Type B pancreatic cell (in vitro differentiated cells): ENCODE data around the gene B3GNT9. TPM values are rescaled to one million over a fixed set of nuclear protein-coding genes. Genes with fewer than 3 reads are reported as not detected.

ENCODE experiments used
- DNase-seq: peaks from one replicate; pipeline ENCODE4 v3.0.0; 2021; ENCODE audit warnings: mixed read lengths; ENCODE audit not compliant: unreplicated experiment; ENCODE audit errors: extremely low spot score
- H3K27ac Mint-ChIP-seq: 2 replicates; pipeline ENCODE4 v1.8.0; 2021; ENCODE audit warnings: mild to moderate bottlenecking, mixed read lengths
- H3K27me3 Mint-ChIP-seq: 2 replicates; pipeline ENCODE4 v1.8.0; 2021; ENCODE audit warnings: mixed read lengths
- H3K36me3 Mint-ChIP-seq: 2 replicates; pipeline ENCODE4 v1.8.0; 2021; ENCODE audit warnings: mixed read lengths
- H3K4me1 Mint-ChIP-seq: one replicate; pipeline ENCODE4 v1.8.0; 2021; ENCODE audit warnings: mixed read lengths; ENCODE audit not compliant: unreplicated experiment
- H3K4me3 Mint-ChIP-seq: 2 replicates; pipeline ENCODE4 v1.8.0; 2021; ENCODE audit warnings: mild to moderate bottlenecking, mixed read lengths
- H3K9me3 Mint-ChIP-seq: 2 replicates; pipeline ENCODE4 v1.8.0; 2021; ENCODE audit warnings: mixed read lengths
- CTCF ChIP-seq: fragments of 200-600 bp; sonication (generic); conservative IDR thresholded peaks from 2 replicates; pipeline ENCODE4 v1.5.0; 2021; ENCODE audit warnings: antibody characterized with exemption, mild to moderate bottlenecking
- total RNA-seq: library from RNA; stranded (reverse); gene quantifications from 2 replicates; pipeline ENCODE4 v1.2.1, GENCODE V29; 2021; ENCODE audit warnings: low replicate concordance

B3GNT9 gene
- total RNA-seq, 1 donor from 2014 or later, result 11.0 TPM

- Mint-ChIP-seq H3K27me3 (peaks cover 6% of the 10 kb centered on the region), H3K4me3 (no peak overlapping the region), H3K36me3 (peaks cover 28% of the 10 kb centered on the region), H3K9me3 (no peaks in the 10 kb centered on the region), H3K27ac (no peak overlapping the region), H3K4me1 (no peaks in the 10 kb centered on the region)
- TF ChIP-seq CTCF, result no peak
- DNase-seq, result no peak
Measured at GRCh38 chr16:67145746-67146145, 5.1 kb downstream of the B3GNT9 start.

GRCh38 chr16:67144943-67145342 is 5.9 kb downstream of the B3GNT9 start:
- H3K4me3 Mint-ChIP-seq, result no peak overlapping the region
- TF ChIP-seq CTCF, result no peak
- H3K4me1 Mint-ChIP-seq, result no peaks in the 10 kb centered on the region
- DNase-seq, result no peak
- H3K27me3 Mint-ChIP-seq, result peaks cover 6% of the 10 kb centered on the region
- H3K27ac Mint-ChIP-seq, result no peak overlapping the region
- no peaks in the 10 kb centered on the region for H3K9me3 Mint-ChIP-seq
- H3K36me3 Mint-ChIP-seq, result peaks cover 28% of the 10 kb centered on the region

GRCh38 chr16:67142342-67142741 is 8.5 kb downstream of the B3GNT9 start:
- TF ChIP-seq CTCF, result no peak
- Mint-ChIP-seq H3K4me3 (no peak overlapping the region), H3K36me3 (peaks cover 29% of the 10 kb centered on the region), H3K9me3 (no peaks in the 10 kb centered on the region), H3K27me3 (no peaks in the 10 kb centered on the region), H3K27ac (no peak overlapping the region), H3K4me1 (no peaks in the 10 kb centered on the region)
- DNase-seq, result no peak

GRCh38 chr16:67141391-67141790 is 9.4 kb downstream of the B3GNT9 start:
- Mint-ChIP-seq H3K27ac (no peak overlapping the region), H3K36me3 (peaks cover 29% of the 10 kb centered on the region), H3K9me3 (no peaks in the 10 kb centered on the region), H3K4me1 (no peaks in the 10 kb centered on the region), H3K4me3 (no peak overlapping the region), H3K27me3 (no peaks in the 10 kb centered on the region)
- no peak for DNase-seq
- no peak for TF ChIP-seq CTCF

GRCh38 chr16:67137605-67138004 is 13.2 kb downstream of the B3GNT9 start:
- DNase-seq, result no peak
- Mint-ChIP-seq H3K9me3 (no peaks in the 10 kb centered on the region), H3K36me3 (peaks cover 20% of the 10 kb centered on the region), H3K27me3 (no peaks in the 10 kb centered on the region), H3K4me3 (no peak overlapping the region), H3K27ac (no peak overlapping the region), H3K4me1 (no peaks in the 10 kb centered on the region)
- no peak for TF ChIP-seq CTCF

GRCh38 chr16:67129422-67129821 is 21.4 kb downstream of the B3GNT9 start:
- Mint-ChIP-seq H3K4me1 (no peaks in the 10 kb centered on the region), H3K27me3 (no peaks in the 10 kb centered on the region)

More at GRCh38 chr16:67129422-67129821, 21.4 kb downstream of the B3GNT9 start:
- no peak for DNase-seq
- Mint-ChIP-seq H3K36me3 (peaks cover 13% of the 10 kb centered on the region), H3K4me3 (no peak overlapping the region), H3K27ac (no peak overlapping the region), H3K9me3 (no peaks in the 10 kb centered on the region)
- no peak for TF ChIP-seq CTCF
